SU-DHL-6 (cell line): Measurements from ENCODE around the gene ABHD15.

ENCODE experiments used
- CTCF ChIP-seq: fragments of 200-600 bp; sonication (generic); IDR thresholded peaks from one replicate; pipeline ENCODE4 v1.5.1; 2017; ENCODE audit warnings: antibody characterized with exemption, mild to moderate bottlenecking, low read length, moderate library complexity; ENCODE audit not compliant: insufficient read depth, poor library complexity, severe bottlenecking
- EZH2phosphoT487 ChIP-seq: fragments of 200-600 bp; sonication (generic), shearing (Covaris generic); conservative IDR thresholded peaks from 2 replicates; pipeline ENCODE4 v1.6.1; 2018; ENCODE audit warnings: mild to moderate bottlenecking, antibody characterized with exemption, low read length, moderate library complexity, mixed read lengths

- TF ChIP-seq CTCF = no peak
- TF ChIP-seq EZH2phosphoT487 = no peak
These were observed 45.8 kb upstream of the ABHD15 start for GRCh38 chr17:29612404-29613280.
